Ectodermal cell (in vitro differentiated cells): ENCODE results near the gene PLPP6.

ENCODE experiments used
- H3K27ac ChIP-seq: 2 replicates; pipeline ENCODE4 v1.7.0; 2013; ENCODE audit warnings: mild to moderate bottlenecking, low read depth, low read length; ENCODE audit not compliant: insufficient read depth, poor library complexity, severe bottlenecking
- H3K27me3 ChIP-seq: 2 replicates; pipeline ENCODE4 v1.7.0; 2013; ENCODE audit warnings: mild to moderate bottlenecking, low read length; ENCODE audit not compliant: insufficient read depth, control insufficient read depth, poor library complexity, severe bottlenecking
- H3K36me3 ChIP-seq: one replicate; pipeline ENCODE4 v1.7.0; 2013; ENCODE audit warnings: low read length; ENCODE audit not compliant: control insufficient read depth, insufficient read depth
- H3K4me1 ChIP-seq: one replicate; pipeline ENCODE4 v1.7.0; 2013; ENCODE audit warnings: low read length; ENCODE audit not compliant: control insufficient read depth, insufficient read depth
- H3K4me3 ChIP-seq: 2 replicates; pipeline ENCODE4 v1.7.0; 2013; ENCODE audit warnings: low read depth, low read length, control low read depth; ENCODE audit not compliant: insufficient read depth
- H3K9me3 ChIP-seq: 2 replicates; pipeline ENCODE4 v1.7.0; 2013; ENCODE audit warnings: mild to moderate bottlenecking, low read length, moderate library complexity; ENCODE audit not compliant: control insufficient read depth
- WGBS, 2 experiments: methylation state at CpG; one replicate each; pipeline ENCODE4 v1.1.7; 2013; ENCODE audit warnings: missing lambda C conversion rate in 2 of 2; 5-methylcytosine and 5-hydroxymethylcytosine counted together

PLPP6 gene

GRCh38 chr9:4714266-4715016, 52.3 kb downstream of the PLPP6 start:
- H3K36me3 ChIP-seq = peaks cover 5% of the 10 kb centered on the region
- no peak overlapping the region for H3K27ac ChIP-seq
- H3K9me3 ChIP-seq = no peaks in the 10 kb centered on the region
- H3K27me3 ChIP-seq = no peaks in the 10 kb centered on the region
- no peak overlapping the region for H3K4me3 ChIP-seq
- no peaks in the 10 kb centered on the region for H3K4me1 ChIP-seq
- WGBS, 2 experiments = 90 to 93% methylated on average over 9 of the region's 9 CpGs
